Suprapubic skin (tissue), 4 donors: Measurements from ENCODE around the gene DPEP2.
"Not testable (repeated sequence)": the region's sequence is repeated elsewhere in the genome, so short reads cannot be mapped to it uniquely, and the experiment has no call there.

Experiments used
- CTCF ChIP-seq, 2 donors: fragments of 200-600 bp in 1 of 2; fragments of 450-650 bp in 1 of 2; sonication (generic) in 1 of 2; IDR thresholded peaks; one replicate each; pipeline ENCODE4 v1.5.1; 2016 to 2019; ENCODE audit warnings: antibody characterized with exemption in 2 of 2, mild to moderate bottlenecking in 1 of 2, moderate library complexity in 1 of 2
- EP300 ChIP-seq: sonication (generic); formaldehyde crosslinking; IDR thresholded peaks from one replicate; pipeline ENCODE4 v1.6.1; 2017; ENCODE audit warnings: antibody characterized with exemption
- POLR2A ChIP-seq, 2 donors: fragments of 450-650 bp; IDR thresholded peaks; one replicate each; pipeline ENCODE4 v1.6.1; 2017; ENCODE audit warnings: antibody characterized with exemption in 2 of 2, mild to moderate bottlenecking in 2 of 2, moderate library complexity in 2 of 2
- POLR2AphosphoS5 ChIP-seq, 3 donors: sonication (generic); formaldehyde crosslinking; IDR thresholded peaks; one replicate each; pipeline ENCODE4 v1.6.1; 2017; ENCODE audit warnings: antibody characterized with exemption in 3 of 3

DNA sequence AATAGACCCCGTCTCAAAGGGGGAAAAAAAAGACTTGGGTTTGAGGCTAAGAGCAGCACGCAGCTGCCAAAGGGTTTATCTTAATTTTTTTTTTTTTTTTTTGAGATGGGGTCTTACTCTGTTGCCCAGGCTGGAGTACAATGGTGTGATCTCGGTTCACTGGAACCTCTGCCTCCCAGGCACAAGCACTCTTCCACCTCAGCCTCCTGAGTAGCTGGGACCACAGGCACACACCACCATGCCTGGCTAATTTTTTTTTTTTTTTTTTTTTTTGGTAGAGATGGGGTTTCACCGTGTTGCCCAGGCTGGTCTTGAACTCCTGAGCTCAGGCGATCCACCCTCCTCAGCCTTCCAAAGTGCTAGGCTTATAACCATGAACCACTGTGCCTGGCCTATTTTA is 61.6 kb downstream of the DPEP2 start:
- not testable (repeated sequence) for TF ChIP-seq EP300; CTCF (IDR thresholded peaks at IDR 0.05); POLR2A (IDR thresholded peaks at IDR 0.05); POLR2AphosphoS5 (IDR thresholded peaks at IDR 0.05)
